Lower leg skin (tissue), 3 donors: Measurements from ENCODE around the gene SLC17A9.

ENCODE experiments used
- POLR2A ChIP-seq, 2 donors: fragments of 450-650 bp; IDR thresholded peaks; one replicate each; pipeline ENCODE4 v1.6.1; 2016 to 2017; ENCODE audit warnings: antibody characterized with exemption in 2 of 2, mild to moderate bottlenecking in 1 of 2, moderate library complexity in 1 of 2
- TF ChIP-seq, protein P1 (sequence below), 3 donors: fragments of 450-650 bp; IDR thresholded peaks; one replicate each; pipeline ENCODE4 v1.5.1; 2016; ENCODE audit warnings: antibody characterized with exemption in 3 of 3, mild to moderate bottlenecking in 3 of 3, moderate library complexity in 2 of 3

DNA sequence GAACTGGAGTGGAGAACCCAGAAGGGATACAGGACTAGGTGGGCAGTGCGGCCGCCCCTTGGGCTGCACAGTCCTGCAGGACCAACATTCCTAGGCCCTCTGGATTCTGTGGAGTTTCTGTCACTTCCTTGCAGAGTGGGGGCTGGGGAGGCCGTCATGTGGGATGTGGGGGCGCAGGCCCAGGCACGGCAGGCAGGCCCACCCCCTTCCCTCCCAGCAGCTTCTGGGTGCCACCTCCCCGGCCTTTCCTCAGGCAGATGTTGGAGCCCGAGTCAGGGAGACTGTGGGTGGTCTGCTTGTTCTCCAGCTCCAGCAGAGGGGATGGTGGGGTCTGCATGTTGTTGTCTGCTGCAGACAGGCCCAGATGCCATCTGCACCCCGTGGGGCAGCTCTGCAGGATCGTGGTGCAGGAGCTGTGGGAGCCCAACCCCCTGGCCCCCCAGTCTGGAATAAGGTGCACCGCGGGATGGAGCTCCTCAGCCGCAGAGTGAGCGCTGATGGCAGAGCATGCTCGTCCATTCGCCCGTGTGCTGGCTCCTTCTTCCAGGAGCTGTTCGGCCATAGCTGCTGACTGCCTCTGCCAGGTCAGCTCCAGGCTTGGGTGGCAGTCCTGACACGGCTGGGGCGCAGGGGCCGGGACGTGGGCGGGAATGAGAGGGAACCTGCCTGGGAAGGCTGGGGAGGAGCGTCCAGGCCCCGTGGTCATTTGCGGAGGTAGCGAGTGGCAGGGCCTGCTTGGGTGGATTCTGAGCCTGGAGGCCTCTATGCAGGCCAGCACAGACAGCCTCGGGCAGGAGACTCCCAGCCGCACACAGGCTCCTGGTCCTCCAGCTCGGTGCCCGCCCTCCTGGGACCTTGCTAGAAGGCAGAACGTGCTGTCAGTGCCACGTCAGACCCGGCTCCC, 18.1 kb downstream of the SLC17A9 start:
- TF ChIP-seq, protein P1, sequence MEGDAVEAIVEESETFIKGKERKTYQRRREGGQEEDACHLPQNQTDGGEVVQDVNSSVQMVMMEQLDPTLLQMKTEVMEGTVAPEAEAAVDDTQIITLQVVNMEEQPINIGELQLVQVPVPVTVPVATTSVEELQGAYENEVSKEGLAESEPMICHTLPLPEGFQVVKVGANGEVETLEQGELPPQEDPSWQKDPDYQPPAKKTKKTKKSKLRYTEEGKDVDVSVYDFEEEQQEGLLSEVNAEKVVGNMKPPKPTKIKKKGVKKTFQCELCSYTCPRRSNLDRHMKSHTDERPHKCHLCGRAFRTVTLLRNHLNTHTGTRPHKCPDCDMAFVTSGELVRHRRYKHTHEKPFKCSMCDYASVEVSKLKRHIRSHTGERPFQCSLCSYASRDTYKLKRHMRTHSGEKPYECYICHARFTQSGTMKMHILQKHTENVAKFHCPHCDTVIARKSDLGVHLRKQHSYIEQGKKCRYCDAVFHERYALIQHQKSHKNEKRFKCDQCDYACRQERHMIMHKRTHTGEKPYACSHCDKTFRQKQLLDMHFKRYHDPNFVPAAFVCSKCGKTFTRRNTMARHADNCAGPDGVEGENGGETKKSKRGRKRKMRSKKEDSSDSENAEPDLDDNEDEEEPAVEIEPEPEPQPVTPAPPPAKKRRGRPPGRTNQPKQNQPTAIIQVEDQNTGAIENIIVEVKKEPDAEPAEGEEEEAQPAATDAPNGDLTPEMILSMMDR (IDR thresholded peaks at IDR 0.05) = no peak
- TF ChIP-seq POLR2A (IDR thresholded peaks at IDR 0.05) = no peak
